Activated CD8-positive, alpha-beta T cell treated with anti-CD3 and anti-CD28 coated beads for 36 hours (primary cell): ENCODE data around the gene SLC5A9. TPM values are rescaled to one million over a fixed set of nuclear protein-coding genes. Genes with fewer than 3 reads are reported as not detected.
"Not testable (repeated sequence)": the region's sequence is repeated elsewhere in the genome, so short reads cannot be mapped to it uniquely, and the experiment has no call there.

ENCODE experiments used
- ATAC-seq: fragments of 200-7000 bp; cut with Tn5 transposase; one replicate; pipeline ENCODE4 v1.10.0; 2021; ENCODE audit warnings: mild to moderate bottlenecking, moderate library complexity
- CTCF ChIA-PET: fragments of 350-600 bp; sonication (Branson Sonifier 250); formaldehyde crosslinking; loops from one replicate; lab custom pipeline; 2021; ENCODE audit warnings: antibody characterized with exemption; lab: Charles Lee
- POLR2A ChIA-PET: fragments of 350-600 bp; sonication (Branson Sonifier 250); formaldehyde crosslinking; loops from one replicate; lab custom pipeline; 2021; ENCODE audit warnings: antibody characterized with exemption; lab: Charles Lee
- DNase-seq: peaks from one replicate; pipeline ENCODE4 v3.0.0-alpha.2; 2020
- H3K27ac Mint-ChIP-seq: one replicate; pipeline ENCODE4 v1.8.0; 2021; ENCODE audit warnings: mild to moderate bottlenecking, mixed read lengths
- H3K27me3 Mint-ChIP-seq: one replicate; pipeline ENCODE4 v1.8.0; 2021; ENCODE audit warnings: mixed read lengths
- H3K36me3 Mint-ChIP-seq: one replicate; pipeline ENCODE4 v1.8.0; 2021; ENCODE audit warnings: low read depth, mixed read lengths
- H3K4me1 Mint-ChIP-seq: one replicate; pipeline ENCODE4 v1.8.0; 2021; ENCODE audit warnings: low read depth, mixed read lengths
- H3K4me3 Mint-ChIP-seq: one replicate; pipeline ENCODE4 v1.8.0; 2021; ENCODE audit warnings: mild to moderate bottlenecking, moderate library complexity, mixed read lengths
- H3K9me3 Mint-ChIP-seq: one replicate; pipeline ENCODE4 v1.8.0; 2021; ENCODE audit warnings: mixed read lengths
- intact Hi-C: fragments of 100-400 bp; cut with micrococcal nuclease; formaldehyde crosslinking; loops from one replicate; pipeline ENCODE4 v1.10.0; 2022
- total RNA-seq, 2 experiments: library from RNA; stranded (reverse); gene quantifications; one replicate each; pipeline ENCODE4 v1.2.3, GENCODE V29; 2021
- TF ChIP-seq, protein P1 (sequence below): fragments of 200-600 bp; IDR thresholded peaks from one replicate; pipeline ENCODE4 v1.8.0; 2022; ENCODE audit warnings: antibody characterized with exemption, mild to moderate bottlenecking

The SLC5A9 gene
- total RNA-seq, 2 experiments from 2014 or later = not detected

DNA sequence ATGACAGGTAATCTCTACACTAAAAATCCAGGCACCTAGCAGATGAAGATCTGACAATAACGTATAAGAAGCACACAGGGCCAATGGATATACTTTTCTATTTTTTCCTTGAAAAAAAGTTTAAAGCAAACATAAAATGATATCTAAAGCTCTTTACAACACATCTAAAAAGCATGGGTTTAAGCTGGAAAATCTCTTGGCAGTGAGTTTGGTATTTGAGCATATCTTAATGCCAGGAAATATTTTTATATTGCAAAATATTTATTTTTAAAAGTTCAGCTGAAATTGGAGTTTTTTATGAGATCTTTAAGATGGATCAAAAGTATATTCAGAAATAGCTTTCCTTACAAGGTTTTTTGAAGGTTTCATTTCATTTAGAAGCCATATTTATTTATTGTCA, 40.5 kb downstream of the SLC5A9 start:
- CTCF ChIA-PET = no interaction called here
- DNase-seq = no peak
- H3K4me3 Mint-ChIP-seq = no peak overlapping the region
- ATAC-seq = no peak
- POLR2A ChIA-PET = no interaction called here
- no peaks in the 10 kb centered on the region for H3K4me1 Mint-ChIP-seq
- TF ChIP-seq, protein P1, sequence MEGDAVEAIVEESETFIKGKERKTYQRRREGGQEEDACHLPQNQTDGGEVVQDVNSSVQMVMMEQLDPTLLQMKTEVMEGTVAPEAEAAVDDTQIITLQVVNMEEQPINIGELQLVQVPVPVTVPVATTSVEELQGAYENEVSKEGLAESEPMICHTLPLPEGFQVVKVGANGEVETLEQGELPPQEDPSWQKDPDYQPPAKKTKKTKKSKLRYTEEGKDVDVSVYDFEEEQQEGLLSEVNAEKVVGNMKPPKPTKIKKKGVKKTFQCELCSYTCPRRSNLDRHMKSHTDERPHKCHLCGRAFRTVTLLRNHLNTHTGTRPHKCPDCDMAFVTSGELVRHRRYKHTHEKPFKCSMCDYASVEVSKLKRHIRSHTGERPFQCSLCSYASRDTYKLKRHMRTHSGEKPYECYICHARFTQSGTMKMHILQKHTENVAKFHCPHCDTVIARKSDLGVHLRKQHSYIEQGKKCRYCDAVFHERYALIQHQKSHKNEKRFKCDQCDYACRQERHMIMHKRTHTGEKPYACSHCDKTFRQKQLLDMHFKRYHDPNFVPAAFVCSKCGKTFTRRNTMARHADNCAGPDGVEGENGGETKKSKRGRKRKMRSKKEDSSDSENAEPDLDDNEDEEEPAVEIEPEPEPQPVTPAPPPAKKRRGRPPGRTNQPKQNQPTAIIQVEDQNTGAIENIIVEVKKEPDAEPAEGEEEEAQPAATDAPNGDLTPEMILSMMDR = no peak
- intact Hi-C loops = no loop called here
- peaks cover 2% of the 10 kb centered on the region for H3K27me3 Mint-ChIP-seq
- no peaks in the 10 kb centered on the region for H3K9me3 Mint-ChIP-seq
- H3K36me3 Mint-ChIP-seq = no peaks in the 10 kb centered on the region
- no peak overlapping the region for H3K27ac Mint-ChIP-seq

DNA sequence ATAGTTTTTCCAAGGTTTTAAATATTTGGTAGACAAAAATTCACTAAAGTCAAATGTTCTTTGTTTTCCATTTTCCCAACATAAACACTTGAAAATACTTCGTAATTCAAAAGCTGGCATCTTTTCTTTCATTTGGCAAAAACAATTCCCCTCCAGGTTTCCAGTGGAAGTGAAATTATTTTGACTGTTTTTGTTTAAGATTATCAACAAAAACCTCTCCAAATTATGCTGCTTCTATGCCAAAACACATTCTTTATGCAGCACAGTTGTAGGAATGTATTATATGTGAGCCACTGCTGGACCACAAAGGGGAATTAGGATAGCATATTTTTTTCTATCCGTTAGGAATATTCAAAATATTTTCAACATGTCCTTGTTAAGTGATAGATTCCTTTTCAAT, 44.1 kb downstream of the SLC5A9 start:
- intact Hi-C loops = no loop called here
- ChIA-PET POLR2A (no interaction called here), CTCF (no interaction called here)
- DNase-seq (no peak), ATAC-seq (no peak)
- H3K36me3 Mint-ChIP-seq = no peaks in the 10 kb centered on the region
- no peak overlapping the region for H3K4me3 Mint-ChIP-seq
- H3K4me1 Mint-ChIP-seq = no peaks in the 10 kb centered on the region
- H3K27me3 Mint-ChIP-seq = peaks cover 2% of the 10 kb centered on the region
- no peaks in the 10 kb centered on the region for H3K9me3 Mint-ChIP-seq
- H3K27ac Mint-ChIP-seq = no peak overlapping the region
- TF ChIP-seq, protein P1 = no peak

DNA sequence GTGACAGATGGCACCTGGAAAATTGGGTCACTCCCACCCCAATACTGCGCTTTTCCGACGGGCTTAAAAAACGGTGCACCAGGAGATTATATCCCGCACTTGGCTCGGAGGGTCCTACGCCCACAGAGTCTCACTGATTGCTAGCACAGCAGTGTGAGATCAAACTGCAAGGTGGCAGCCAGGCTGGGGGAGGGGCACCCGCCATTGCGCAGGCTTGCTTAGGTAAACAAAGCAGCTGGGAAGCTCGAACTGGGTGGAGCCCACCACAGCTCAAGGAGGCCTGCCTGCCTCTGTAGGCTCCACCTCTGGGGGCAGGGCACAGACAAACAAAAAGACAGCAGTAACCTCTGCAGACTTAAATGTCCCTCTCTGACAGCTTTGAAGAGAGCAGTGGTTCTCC, 54.9 kb downstream of the SLC5A9 start:
- H3K27me3 Mint-ChIP-seq = peaks cover 11% of the 10 kb centered on the region
- not testable (repeated sequence) for ATAC-seq

DNA sequence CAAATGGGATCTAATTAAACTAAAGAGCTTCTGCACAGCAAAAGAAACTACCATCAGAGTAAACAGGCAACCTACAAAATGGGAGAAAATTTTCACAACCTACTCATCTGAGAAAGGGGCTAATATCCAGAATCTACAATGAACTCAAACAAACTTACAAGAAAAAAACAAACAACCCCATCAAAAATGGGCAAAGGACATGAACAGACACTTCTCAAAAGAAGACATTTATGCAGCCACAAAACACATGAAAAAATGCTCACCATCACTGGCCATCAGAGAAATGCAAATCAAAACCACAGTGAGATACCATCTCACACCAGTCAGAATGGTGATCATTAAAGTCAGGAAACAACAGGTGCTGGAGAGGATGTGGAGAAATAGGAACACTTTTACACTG, 59.8 kb downstream of the SLC5A9 start:
- H3K27ac Mint-ChIP-seq, CTCF ChIA-PET, POLR2A ChIA-PET, DNase-seq, ATAC-seq, intact Hi-C loops, H3K4me3 Mint-ChIP-seq, H3K4me1 Mint-ChIP-seq, H3K36me3 Mint-ChIP-seq, H3K9me3 Mint-ChIP-seq, H3K27me3 Mint-ChIP-seq: not testable (repeated sequence)

More for the DNA sequence above, 54.9 kb downstream of the SLC5A9 start:
- H3K4me3 Mint-ChIP-seq, CTCF ChIA-PET, POLR2A ChIA-PET, H3K27ac Mint-ChIP-seq, DNase-seq, intact Hi-C loops, H3K36me3 Mint-ChIP-seq, H3K4me1 Mint-ChIP-seq, H3K9me3 Mint-ChIP-seq: not testable (repeated sequence)

DNA sequence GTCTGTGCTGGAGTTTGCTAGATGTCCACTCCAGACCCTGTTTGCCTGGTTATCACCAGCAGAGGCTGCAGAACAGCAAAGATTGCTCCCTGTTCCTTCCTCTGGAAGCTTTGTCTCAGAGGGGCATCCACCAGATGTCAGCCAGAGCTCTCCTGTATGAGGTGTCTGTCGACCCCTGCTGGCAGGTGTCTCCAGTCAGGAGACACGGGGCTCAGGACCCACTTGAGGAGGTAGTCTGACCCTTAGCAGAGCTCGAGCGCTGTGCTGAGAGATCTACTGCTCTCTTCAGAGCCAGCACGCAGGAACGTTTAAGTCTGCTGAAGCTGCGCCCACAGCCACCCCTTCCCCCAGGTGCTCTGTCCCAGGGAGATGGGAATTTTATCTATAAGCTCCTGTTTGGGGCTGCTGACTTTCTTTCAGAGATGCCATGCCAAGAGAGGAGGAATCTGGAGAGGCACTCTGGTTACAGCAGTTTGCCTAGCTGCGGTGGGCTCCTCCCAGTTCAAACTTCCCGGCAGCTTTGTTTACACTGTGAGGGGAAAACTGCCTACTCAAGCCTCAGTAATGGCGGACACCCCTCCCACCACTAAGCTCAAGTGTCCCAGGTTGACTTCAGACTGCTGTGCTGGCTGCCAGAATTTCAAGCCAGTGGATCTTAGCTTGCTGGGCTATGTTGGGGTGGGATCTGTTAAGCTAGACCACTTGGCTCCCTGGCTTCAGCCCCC, 62.3 kb downstream of the SLC5A9 start:
- DNase-seq, H3K4me3 Mint-ChIP-seq, H3K4me1 Mint-ChIP-seq, H3K27ac Mint-ChIP-seq, H3K9me3 Mint-ChIP-seq, POLR2A ChIA-PET, H3K36me3 Mint-ChIP-seq, CTCF ChIA-PET, intact Hi-C loops, H3K27me3 Mint-ChIP-seq, ATAC-seq: not testable (repeated sequence)

DNA sequence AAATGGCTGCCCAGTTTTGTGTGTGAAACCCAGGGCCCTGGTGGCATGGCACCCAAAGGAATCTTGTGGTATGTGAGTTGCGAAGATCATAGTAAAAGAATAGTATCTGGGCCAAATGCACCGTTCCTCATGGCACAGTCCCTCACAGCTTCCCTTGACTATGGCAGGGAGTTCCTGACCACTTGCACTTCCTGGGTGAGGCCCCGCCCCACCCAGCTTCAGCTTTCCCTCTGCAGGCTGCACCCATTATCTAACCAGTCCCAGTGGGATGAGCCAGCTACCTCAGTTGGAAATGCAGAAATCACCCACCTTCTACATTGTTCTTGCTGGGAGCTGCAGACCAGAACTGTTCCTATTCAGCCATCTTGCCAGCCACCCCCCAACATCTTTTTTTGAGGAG, 63.0 kb downstream of the SLC5A9 start:
- no peak for ATAC-seq
- no peaks in the 10 kb centered on the region for H3K36me3 Mint-ChIP-seq
- no peak overlapping the region for H3K27ac Mint-ChIP-seq
- no peaks in the 10 kb centered on the region for H3K4me1 Mint-ChIP-seq
- TF ChIP-seq, protein P1 = no peak
- ChIA-PET POLR2A (no interaction called here), CTCF (no interaction called here)
- intact Hi-C loops = no loop called here
- H3K27me3 Mint-ChIP-seq = no peaks in the 10 kb centered on the region
- DNase-seq = no peak
- peaks cover 1% of the 10 kb centered on the region for H3K9me3 Mint-ChIP-seq
- H3K4me3 Mint-ChIP-seq = no peak overlapping the region
